Measurements from ENCODE around the gene ZNF444.

DNA sequence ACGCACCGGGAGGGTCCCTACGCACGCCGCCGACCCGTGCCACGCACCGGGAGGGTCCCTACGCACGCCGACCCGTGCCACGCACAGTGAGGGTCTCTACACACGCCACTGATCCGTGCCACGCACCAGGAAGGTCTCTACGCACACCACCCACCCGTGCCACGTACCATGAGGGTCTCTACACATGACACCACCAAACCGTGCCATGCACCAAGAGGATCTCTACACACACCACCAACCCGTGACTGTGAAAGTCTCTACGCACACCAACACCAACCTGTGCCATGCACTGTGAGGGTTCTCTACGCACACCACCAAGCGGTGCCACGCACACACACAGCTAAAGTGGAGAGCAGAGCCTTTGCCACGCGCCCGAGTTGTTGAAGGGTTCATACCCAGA, 36.7 kb upstream of the ZNF444 start:
- TF ChIP-seq, protein P1, sequence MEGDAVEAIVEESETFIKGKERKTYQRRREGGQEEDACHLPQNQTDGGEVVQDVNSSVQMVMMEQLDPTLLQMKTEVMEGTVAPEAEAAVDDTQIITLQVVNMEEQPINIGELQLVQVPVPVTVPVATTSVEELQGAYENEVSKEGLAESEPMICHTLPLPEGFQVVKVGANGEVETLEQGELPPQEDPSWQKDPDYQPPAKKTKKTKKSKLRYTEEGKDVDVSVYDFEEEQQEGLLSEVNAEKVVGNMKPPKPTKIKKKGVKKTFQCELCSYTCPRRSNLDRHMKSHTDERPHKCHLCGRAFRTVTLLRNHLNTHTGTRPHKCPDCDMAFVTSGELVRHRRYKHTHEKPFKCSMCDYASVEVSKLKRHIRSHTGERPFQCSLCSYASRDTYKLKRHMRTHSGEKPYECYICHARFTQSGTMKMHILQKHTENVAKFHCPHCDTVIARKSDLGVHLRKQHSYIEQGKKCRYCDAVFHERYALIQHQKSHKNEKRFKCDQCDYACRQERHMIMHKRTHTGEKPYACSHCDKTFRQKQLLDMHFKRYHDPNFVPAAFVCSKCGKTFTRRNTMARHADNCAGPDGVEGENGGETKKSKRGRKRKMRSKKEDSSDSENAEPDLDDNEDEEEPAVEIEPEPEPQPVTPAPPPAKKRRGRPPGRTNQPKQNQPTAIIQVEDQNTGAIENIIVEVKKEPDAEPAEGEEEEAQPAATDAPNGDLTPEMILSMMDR (IDR thresholded peaks at IDR 0.05 in 2 of 3, conservative IDR thresholded peaks at IDR 0.05 in 1 of 3; ENCODE audit: insufficient read depth in 2 of 3, low read depth in 1 of 3, low read length in 3 of 3) = no peak
- TF ChIP-seq GABPB1 (CRISPR knock-in tag; IDR thresholded peaks at IDR 0.05) (no peak), MAFF (IDR thresholded peaks at IDR 0.05; ENCODE audit: low read length) (no peak)
